Right lobe of liver (tissue), 6 donors: Measurements from ENCODE around the gene TBCD. TPM values are rescaled to one million over a fixed set of nuclear protein-coding genes. Genes with fewer than 3 reads are reported as not detected.

Experiments used
- ATAC-seq, 4 donors: fragments of 200-7000 bp; cut with Tn5 transposase; one replicate each; pipeline ENCODE4 v1.9.1; 2020; ENCODE audit warnings: mild to moderate bottlenecking in 4 of 4, moderate library complexity in 4 of 4
- DNase-seq, 3 donors: peaks; one replicate each; pipeline ENCODE4 v3.0.0-alpha.2; 2020
- H3K27ac ChIP-seq, 3 donors: fragments of 200-600 bp; one replicate each; pipeline ENCODE4 v1.8.0; 2022
- H3K27me3 ChIP-seq, 2 donors: fragments of 200-600 bp; one replicate each; pipeline ENCODE4 v1.8.0; 2022
- H3K36me3 ChIP-seq, 4 donors: fragments of 200-600 bp; sonication (generic) in 1 of 4; one replicate each; pipeline versions ENCODE4 v1.5.1 to v1.8.0; 2017 to 2022; ENCODE audit warnings: control low read depth in 1 of 4
- H3K4me1 ChIP-seq, 4 donors: fragments of 200-600 bp; sonication (generic) in 1 of 4; one replicate each; pipeline versions ENCODE4 v1.5.1 to v1.8.0; 2017 to 2022; ENCODE audit warnings: control low read depth in 1 of 4
- H3K4me3 ChIP-seq, 3 donors: fragments of 200-600 bp; one replicate each; pipeline ENCODE4 v1.8.0; 2022
- H3K9me3 ChIP-seq, 4 donors: fragments of 200-600 bp; sonication (generic) in 1 of 4; one replicate each; pipeline versions ENCODE4 v1.5.1 to v1.8.0; 2017 to 2022; ENCODE audit warnings: control low read depth in 1 of 4
- CTCF ChIP-seq, 4 donors: fragments of 200-600 bp in 3 of 4; fragments of 450-650 bp in 1 of 4; IDR thresholded peaks; one replicate each; pipeline versions ENCODE4 v1.5.1 to v1.8.0; 2016 to 2022; ENCODE audit warnings: antibody characterized with exemption in 4 of 4, mild to moderate bottlenecking in 2 of 4
- POLR2A ChIP-seq: fragments of 450-650 bp; IDR thresholded peaks from one replicate; pipeline ENCODE4 v1.6.1; 2017; ENCODE audit warnings: antibody characterized with exemption, mild to moderate bottlenecking
- WGBS: methylation state at CpG from one replicate; pipeline ENCODE4 v1.1.6; 2018; ENCODE audit warnings: low coverage, low lambda C conversion rate; ENCODE audit not compliant: insufficient coverage; ENCODE audit errors: missing lambda C conversion rate; 5-methylcytosine and 5-hydroxymethylcytosine counted together
- intact Hi-C, 2 donors: fragments of 100-400 bp; cut with DNase I; formaldehyde crosslinking; loops; one replicate each; pipeline versions ENCODE4 v1.11.2 to v1.14.1; 2022
- total RNA-seq, 6 experiments: library from RNA; depleted of rRNA in 2 of 6; stranded (reverse); fragments of >200 nt in 2 of 6; fragmentation: NEBNext Ultra II Directional in 3 of 6; extraction: Animal tissue kit (Norgen Biotek cat#: 25700) in 3 of 6; gene quantifications; one replicate each; pipeline versions ENCODE4 v1.1.0 to v1.2.4, GENCODE V29; 2016 to 2023
- donor health status: DM: no; HTN: yes; CAD: no.
- donor health status: DM: no; HTN: no; CAD: no.
- donor health status: DM: no; HTN: no; CAD: no.
- donor health status: DM: no; HTN: yes; CAD: no.
- donor health status: DM: no; HTN: yes; CAD: no.

TBCD gene
- total RNA-seq, 6 experiments from 2014 or later: 28.0 to 55.7 (median 41.3) TPM

GRCh38 chr17:82910770-82911169 lies 158.9 kb downstream of the TBCD start:
- intact Hi-C loops: loop anchor here in 1 of 2 donors (10.0 kb wide), 1 partner anchor 126 kb away; no protein-coding TSS in a partner anchor
- TF ChIP-seq CTCF (IDR thresholded peaks at IDR 0.05) (no peak), POLR2A (no peak)
- peaks cover 0 to 4% (median 0%) of the 10 kb centered on the region in 4 donors for H3K36me3 ChIP-seq
- ATAC-seq (no peak), DNase-seq (no peak)
- H3K27ac ChIP-seq: no peak overlapping the region
- no peak overlapping the region for H3K4me3 ChIP-seq
- no peaks in the 10 kb centered on the region for H3K27me3 ChIP-seq
- WGBS: 67% methylated on average over 2 of the region's 9 CpGs
- H3K4me1 ChIP-seq: no peaks in the 10 kb centered on the region
- H3K9me3 ChIP-seq: no peaks in the 10 kb centered on the region

- H3K27me3 ChIP-seq: no peaks in the 10 kb centered on the region
- no peak overlapping the region for H3K4me3 ChIP-seq
- no peaks in the 10 kb centered on the region for H3K36me3 ChIP-seq
- no peaks in the 10 kb centered on the region for H3K4me1 ChIP-seq
- H3K9me3 ChIP-seq: no peaks in the 10 kb centered on the region
- intact Hi-C loops: loop anchor here in 1 of 2 donors (10.0 kb wide), 1 partner anchor 127 kb away; no protein-coding TSS in a partner anchor
- no peak for DNase-seq
- no peak overlapping the region for H3K27ac ChIP-seq
- ATAC-seq: peak; percentile 8 to 64 (median 33)
- WGBS: 83% methylated on average over 7 of the region's 14 CpGs
- TF ChIP-seq POLR2A (no peak), CTCF (IDR thresholded peaks at IDR 0.05) (no peak)
Observed at GRCh38 chr17:82911822-82912221, 160.0 kb downstream of the TBCD start.

- ATAC-seq (peak in 1 of 4 donors; percentile 7), DNase-seq (no peak)
- Histone ChIP-seq H3K9me3 (no peaks in the 10 kb centered on the region), H3K36me3 (no peaks in the 10 kb centered on the region), H3K27ac (no peak overlapping the region), H3K27me3 (no peaks in the 10 kb centered on the region), H3K4me3 (no peak overlapping the region), H3K4me1 (no peaks in the 10 kb centered on the region)
- intact Hi-C loops: loop anchor here in 1 of 2 donors (10.0 kb wide), 1 partner anchor 128 kb away; no protein-coding TSS in a partner anchor
- TF ChIP-seq CTCF (IDR thresholded peaks at IDR 0.05) (no peak), POLR2A (no peak)
- 90% methylated on average over 4 of the region's 20 CpGs for WGBS
Observed at GRCh38 chr17:82912484-82913089, 160.7 kb downstream of the TBCD start.

- no peak for DNase-seq
- H3K27me3 ChIP-seq: no peaks in the 10 kb centered on the region
- WGBS: 90% methylated on average over 15 of the region's 44 CpGs
- ATAC-seq: peak; percentile 22 to 50 (median 34)
- no peaks in the 10 kb centered on the region for H3K36me3 ChIP-seq
- intact Hi-C loops: loop anchor here in 1 of 2 donors (10.0 kb wide), 1 partner anchor 129 kb away; no protein-coding TSS in a partner anchor
- H3K4me1 ChIP-seq: no peaks in the 10 kb centered on the region
- TF ChIP-seq POLR2A: no peak
- peak in 3 of 4 donors; percentile 34 to 45 (median 40) for TF ChIP-seq CTCF (IDR thresholded peaks at IDR 0.05)
- H3K4me3 ChIP-seq: no peak overlapping the region
- H3K9me3 ChIP-seq: no peaks in the 10 kb centered on the region
- H3K27ac ChIP-seq: no peak overlapping the region
Observed at GRCh38 chr17:82913304-82914043, 161.6 kb downstream of the TBCD start.
